ENCODE results near the gene MSLN.

Gene MSLN

GRCh38 chr16:782258-782657 lies 21.7 kb downstream of the MSLN start:
- DNase-seq, result no peak
- intact Hi-C loops (cut with DNase I), result no loop called here

- intact Hi-C loops (cut with DNase I), result no loop called here
- peak in 35 of 42 donors; percentile 6 to 74 (median 50) for DNase-seq
Measured at GRCh38 chr16:782766-783403, 22.4 kb downstream of the MSLN start.

- no peak for DNase-seq
- intact Hi-C loops (cut with DNase I), result no loop called here
Measured at GRCh38 chr16:783404-784161, 23.0 kb downstream of the MSLN start.

GRCh38 chr16:784431-784830 lies 23.9 kb downstream of the MSLN start:
- DNase-seq, result no peak
- intact Hi-C loops (cut with DNase I), result no loop called here

- peak; percentile 47 to 89 (median 76) for DNase-seq
Measured at GRCh38 chr16:785563-786535, 25.3 kb downstream of the MSLN start.

GRCh38 chr16:787321-787966 lies 26.9 kb downstream of the MSLN start:
- intact Hi-C loops (cut with DNase I), result loop anchor here (5.0 kb wide), 1 partner anchor 75 kb away; no protein-coding TSS in a partner anchor
- no peak for DNase-seq

More at GRCh38 chr16:785563-786535, 25.3 kb downstream of the MSLN start:
- intact Hi-C loops (cut with DNase I), result loop anchor here (5.0 kb wide), 1 partner anchor 74 kb away; no protein-coding TSS in a partner anchor

- no peak for DNase-seq
- intact Hi-C loops (cut with DNase I), result loop anchor here (5.0 kb wide), 1 partner anchor 76 kb away; no protein-coding TSS in a partner anchor
Measured at GRCh38 chr16:787978-788398, 27.5 kb downstream of the MSLN start, which contains the start of gene RPUSD1. Gene RPUSD1, minus strand, starts transcription at chr16:788381. Its CDS starts 644 bp downstream, at chr16:787737.

- DNase-seq, result peak; percentile 66 to 97 (median 92)
- intact Hi-C loops (cut with DNase I), result loop anchor here (5.0 kb wide), 1 partner anchor 76 kb away; no protein-coding TSS in a partner anchor
Measured at GRCh38 chr16:788399-789126, 28.0 kb downstream of the MSLN start, which contains the start of gene CHTF18. Gene CHTF18, plus strand, starts transcription at chr16:788620. Its CDS starts 65 bp downstream, at chr16:788685.

GRCh38 chr16:789191-789850 lies 28.8 kb downstream of the MSLN start:
- intact Hi-C loops (cut with DNase I), result loop anchor here (5.0 kb wide), 1 partner anchor 77 kb away; no protein-coding TSS in a partner anchor
- DNase-seq, result no peak

GRCh38 chr16:790086-790485 lies 29.6 kb downstream of the MSLN start:
- intact Hi-C loops (cut with DNase I), result no loop called here
- DNase-seq, result no peak

GRCh38 chr16:791131-791530 lies 30.6 kb downstream of the MSLN start:
- DNase-seq, result no peak
- intact Hi-C loops (cut with DNase I), result no loop called here

GRCh38 chr16:792221-792995 lies 31.9 kb downstream of the MSLN start:
- DNase-seq, result no peak
- intact Hi-C loops (cut with DNase I), result no loop called here

- no peak for DNase-seq
- intact Hi-C loops (cut with DNase I), result no loop called here
Measured at GRCh38 chr16:793414-793813, 32.9 kb downstream of the MSLN start.

- DNase-seq, result no peak
Measured at GRCh38 chr16:794091-794822, 33.7 kb downstream of the MSLN start.

GRCh38 chr16:794853-795466 lies 34.4 kb downstream of the MSLN start:
- intact Hi-C loops (cut with DNase I), result no loop called here
- DNase-seq, result no peak

More at GRCh38 chr16:794091-794822, 33.7 kb downstream of the MSLN start:
- intact Hi-C loops (cut with DNase I), result no loop called here
